RPMI8226 (cell line): ENCODE results near the gene RAB32.
A peak's percentile ranks its signal among the peaks of the same experiment; 100 is the strongest.
"Not testable (repeated sequence)": the region's sequence is repeated elsewhere in the genome, so short reads cannot be mapped to it uniquely, and the experiment has no call there.

Experiments
- DNase-seq: peaks from one replicate; pipeline ENCODE4 v3.0.0-alpha.2; 2015

The RAB32 gene

GRCh38 chr6:146543211-146543939 is at the start of gene RAB32:
Gene RAB32 (plus strand): TSS chr6:146543833. CDS start chr6:146543872, 39 bp downstream.
- peak; percentile 38 for DNase-seq

DNA sequence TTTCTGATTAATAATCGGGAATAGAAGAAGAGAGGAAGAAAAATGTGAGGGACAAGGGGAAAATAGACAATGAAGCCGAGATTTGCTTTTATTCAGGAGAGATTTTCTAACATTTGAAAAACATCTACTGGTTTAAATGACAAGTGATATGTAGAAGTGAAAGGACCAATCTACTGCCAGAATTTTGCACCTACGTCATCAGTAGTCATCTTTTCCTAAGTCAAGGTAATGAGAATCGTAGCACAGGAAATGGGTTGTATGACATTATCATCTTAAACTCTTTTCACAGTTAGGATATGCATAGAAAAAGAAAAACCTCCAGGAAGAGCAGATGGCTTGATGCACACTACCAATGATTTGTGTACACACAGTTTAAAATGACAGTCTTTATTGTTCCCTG is 45.3 kb upstream of the RAB32 start:
- DNase-seq, result no peak

DNA sequence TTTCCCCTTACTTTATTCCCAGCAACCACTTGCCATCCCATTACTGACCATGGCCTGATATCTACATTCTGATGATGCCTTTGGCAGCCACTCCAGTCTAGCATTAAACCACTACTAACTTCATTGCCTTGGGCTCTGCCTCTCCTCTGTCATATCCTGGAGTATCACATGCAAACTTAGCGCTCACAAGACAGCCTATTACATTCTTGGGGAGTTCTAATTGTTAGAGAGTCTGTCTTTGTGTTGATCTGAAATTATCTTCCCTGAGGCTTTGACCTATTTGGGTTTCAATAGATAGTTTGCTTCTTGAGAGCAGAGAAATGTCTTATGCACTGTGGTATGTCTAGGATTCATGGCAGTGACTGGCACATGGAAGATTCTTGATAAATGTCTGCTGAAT is 40.5 kb upstream of the RAB32 start:
- DNase-seq, result no peak

DNA sequence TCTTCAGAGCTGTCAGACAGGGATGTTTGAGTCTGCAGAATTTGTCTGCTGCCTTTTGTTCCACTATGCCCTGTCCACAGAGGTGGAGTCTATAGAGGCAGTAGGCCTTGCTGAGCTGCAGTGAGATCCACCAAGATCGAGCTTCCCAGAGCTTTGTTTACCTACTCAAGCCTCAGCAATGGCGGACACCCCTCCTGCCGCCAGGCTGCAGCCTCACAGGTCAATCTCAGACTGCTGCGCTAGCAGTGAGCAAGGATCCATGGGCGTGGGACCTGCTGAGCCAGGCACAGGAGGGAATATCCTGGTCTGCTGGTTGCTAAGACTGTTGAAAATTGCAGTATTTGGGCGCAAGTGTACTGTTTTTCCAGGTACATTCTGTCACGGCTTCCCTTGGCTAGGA is 28.4 kb upstream of the RAB32 start:
- no peak for DNase-seq

GRCh38 chr6:146526192-146526591 is 17.4 kb upstream of the RAB32 start:
- no peak for DNase-seq

DNA sequence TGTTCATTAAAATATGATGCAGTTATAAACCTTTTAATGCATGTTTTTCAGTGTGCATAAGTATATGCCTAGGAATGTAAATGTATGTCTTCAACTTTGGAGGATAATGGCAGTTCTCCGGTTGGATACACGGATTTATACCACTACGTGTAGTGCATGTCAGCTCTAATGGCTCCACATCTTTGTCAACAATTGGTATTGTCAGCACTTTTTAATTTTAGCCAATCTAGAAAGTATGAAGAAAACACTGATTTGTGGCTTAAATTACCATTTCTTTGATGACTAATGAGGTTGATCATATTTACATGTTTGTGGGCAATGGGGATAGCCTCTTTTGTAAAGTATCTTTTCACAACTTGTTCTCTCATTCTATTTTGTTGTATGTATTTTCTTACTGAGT is 10.9 kb upstream of the RAB32 start:
- no peak for DNase-seq

- no peak for DNase-seq
Measured at GRCh38 chr6:146542881-146543210, 787 bp upstream of the RAB32 start.

DNA sequence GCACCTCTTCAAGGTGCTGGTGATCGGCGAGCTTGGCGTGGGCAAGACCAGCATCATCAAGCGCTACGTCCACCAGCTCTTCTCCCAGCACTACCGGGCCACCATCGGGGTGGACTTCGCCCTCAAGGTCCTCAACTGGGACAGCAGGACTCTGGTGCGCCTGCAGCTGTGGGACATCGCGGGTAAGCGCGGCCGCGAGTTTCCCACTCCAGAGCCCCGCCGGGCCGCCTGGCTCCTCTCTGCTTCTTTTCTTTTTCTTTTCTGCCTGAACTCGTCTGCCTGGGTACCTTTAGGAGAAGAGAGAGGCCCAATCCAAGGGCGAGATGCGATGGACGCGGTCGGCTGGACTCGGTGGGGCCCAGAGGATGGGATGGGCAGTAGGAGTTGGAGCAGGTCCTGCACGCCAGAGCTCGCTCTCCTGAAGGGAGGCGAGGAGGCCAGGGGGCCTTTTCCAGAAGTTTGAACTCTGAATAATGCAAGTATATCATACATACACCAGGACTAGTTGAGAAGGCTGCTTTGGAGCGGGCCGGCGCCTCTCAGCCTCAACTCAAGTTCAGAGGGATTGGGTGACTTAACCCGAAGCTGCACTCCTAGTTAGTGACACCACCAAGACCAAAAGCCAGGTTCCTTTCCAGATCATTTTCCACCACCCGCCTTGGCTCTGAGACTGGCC is 445 bp downstream of the RAB32 start:
- peak; percentile 3 for DNase-seq

- DNase-seq, result no peak
Measured at GRCh38 chr6:146544616-146545182, 1.1 kb downstream of the RAB32 start.

DNA sequence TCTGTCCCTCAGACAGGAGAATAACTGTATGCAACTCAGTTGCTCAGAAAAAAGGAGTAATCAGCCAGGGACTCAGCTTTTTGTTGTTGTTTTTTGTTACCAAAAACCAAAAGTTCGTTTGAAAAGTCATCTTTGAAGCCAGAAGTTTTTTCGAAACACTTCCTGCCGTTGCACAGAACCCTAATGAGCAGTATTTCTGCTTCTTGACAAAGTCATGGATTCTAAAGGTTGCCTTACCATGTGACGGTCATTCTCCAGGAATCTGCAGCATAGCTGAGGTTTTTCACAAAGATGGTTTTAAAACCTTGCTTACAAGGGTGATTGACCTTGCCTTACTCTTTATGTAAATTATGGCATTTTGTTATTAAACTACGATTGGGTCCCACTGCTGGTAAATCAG is 1.9 kb downstream of the RAB32 start:
- no peak for DNase-seq

DNA sequence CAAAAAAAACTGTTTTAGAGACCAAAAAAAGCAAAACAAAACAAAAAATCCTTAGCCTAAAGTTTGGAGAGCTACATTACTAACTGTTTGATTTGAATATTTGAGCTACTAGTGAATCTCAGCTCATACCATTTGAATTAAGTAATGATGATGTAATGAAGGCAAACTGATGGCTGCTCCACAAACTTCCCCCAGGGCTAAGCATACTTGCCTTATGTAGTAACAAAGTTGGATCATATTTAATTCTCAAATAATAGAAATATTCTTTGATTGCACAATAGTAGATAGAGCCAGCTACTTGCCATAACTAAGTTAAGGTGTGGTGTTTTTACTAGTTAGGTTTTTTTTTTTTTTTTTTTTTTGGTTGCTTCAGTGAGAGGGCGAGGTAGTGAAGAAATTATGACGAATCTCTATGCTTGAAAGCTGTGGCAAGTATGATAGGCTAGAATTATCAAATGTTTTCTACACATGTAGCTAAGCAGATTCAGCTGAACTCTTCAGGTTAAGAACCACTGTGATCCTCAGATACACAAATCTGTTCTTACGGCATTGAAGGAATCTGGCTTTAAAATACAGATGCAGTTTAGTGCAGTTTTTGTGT is 2.9 kb downstream of the RAB32 start:
- DNase-seq, result no peak

DNA sequence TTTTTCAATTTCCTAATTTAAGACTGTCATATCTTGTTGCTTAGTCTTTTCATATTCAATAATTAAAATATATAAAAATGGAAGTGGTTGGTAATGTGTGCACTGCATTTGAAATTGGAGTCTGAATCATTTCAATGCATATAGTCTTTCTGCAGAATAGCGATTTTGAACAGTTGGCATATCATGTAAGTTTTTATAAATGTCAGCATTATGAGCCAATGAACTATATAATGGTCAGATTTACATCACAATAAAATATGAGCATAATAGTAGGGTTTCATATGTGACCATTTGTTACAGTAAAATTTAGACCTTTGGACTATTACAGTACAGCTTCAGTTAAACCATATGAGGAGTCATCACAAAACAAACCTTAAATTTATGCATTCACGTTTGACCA is 4.3 kb downstream of the RAB32 start:
- no peak for DNase-seq

- no peak for DNase-seq
Measured at GRCh38 chr6:146548898-146549374, 5.3 kb downstream of the RAB32 start.

DNA sequence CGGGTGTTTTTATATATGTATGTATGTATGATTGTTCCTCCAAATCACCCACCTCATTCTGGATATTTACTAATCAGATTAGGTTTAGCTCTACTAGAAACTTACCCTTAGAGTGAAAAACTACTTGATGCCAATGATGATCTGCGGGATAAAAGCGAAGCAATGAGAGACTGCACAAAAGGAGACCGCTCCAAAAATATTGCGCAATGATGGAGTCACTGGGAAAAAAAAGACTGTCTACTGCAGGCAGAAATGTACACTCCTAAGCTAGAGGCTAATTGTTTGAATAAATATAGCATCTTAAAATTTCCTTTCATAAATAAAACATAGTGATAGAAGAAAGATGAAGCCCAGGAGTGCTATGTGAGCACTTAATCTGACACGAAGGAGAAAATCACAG is 7.3 kb downstream of the RAB32 start:
- no peak for DNase-seq

- DNase-seq, result no peak
Measured at GRCh38 chr6:146551545-146551944, 7.9 kb downstream of the RAB32 start.

DNA sequence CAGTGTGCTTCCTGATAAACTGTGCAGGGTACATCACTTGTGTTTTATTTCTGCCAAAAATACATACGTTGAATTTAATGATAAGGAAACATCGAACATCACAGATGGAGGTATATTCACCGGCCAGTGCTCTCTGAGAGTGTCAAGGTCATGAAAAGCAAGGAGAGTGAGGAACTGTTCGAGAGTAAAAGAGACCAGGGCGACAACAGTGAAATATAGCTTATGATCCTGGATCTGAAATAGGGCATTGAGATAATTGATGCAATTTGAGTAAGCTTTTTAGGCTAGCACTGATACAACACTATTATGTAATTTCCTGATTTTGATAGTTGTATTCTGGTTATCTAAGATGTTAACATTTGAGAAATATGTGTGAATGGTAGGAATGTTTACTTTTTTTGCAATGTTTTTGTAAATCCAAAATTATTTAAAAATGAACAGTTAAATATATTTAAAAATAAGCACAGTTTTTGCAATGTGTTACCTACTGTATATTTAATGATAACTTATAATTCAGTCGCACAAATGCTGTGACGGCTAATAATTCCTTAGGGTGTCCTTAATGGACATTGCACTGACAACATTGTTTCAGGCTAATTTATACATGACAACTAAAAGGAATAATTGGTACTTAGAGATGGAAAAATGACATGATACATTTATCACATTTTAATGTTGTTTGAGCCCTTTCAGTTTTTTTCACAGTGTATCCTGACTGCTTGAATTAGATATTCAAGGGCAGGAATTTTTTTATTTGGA is 9.9 kb downstream of the RAB32 start:
- no peak for DNase-seq

DNA sequence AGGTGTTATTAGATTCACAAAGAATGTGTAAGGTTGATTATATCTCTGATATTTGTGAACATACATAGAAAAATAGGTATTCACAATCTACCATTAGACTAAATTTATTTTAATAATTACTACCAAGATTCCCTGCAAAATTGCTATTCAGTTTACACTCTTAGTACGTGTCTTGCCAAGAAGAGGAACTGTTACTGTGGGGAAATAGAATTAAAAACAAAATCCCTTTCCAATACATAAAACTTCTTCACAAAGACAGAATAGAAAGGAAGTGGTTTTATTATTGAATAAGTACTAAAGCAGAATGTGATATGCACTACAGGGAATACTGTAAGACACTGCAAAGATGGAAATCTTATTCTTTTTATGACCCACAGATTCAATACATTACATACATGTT is 17.0 kb downstream of the RAB32 start:
- DNase-seq, result no peak

GRCh38 chr6:146566661-146567060 is 23.0 kb downstream of the RAB32 start:
- not testable (repeated sequence) for DNase-seq

DNA sequence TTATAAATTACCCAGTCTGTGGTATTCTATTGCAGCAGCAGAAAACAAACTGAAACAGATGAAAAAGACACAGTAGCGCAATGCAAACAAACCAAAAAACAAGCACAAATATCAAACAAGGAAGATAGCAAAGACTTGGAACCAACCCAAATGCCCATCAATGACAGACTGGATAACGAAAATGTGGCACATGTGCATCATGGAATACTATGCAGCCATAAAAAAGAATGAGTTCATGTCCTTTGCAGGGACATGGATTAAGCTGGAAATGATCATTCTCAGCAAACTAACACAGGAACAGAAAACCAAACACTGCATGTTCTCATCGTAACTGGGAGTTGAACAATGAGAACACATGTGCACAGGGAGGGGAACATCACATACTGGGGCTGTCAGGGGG is 25.0 kb downstream of the RAB32 start:
- DNase-seq, result not testable (repeated sequence)

DNA sequence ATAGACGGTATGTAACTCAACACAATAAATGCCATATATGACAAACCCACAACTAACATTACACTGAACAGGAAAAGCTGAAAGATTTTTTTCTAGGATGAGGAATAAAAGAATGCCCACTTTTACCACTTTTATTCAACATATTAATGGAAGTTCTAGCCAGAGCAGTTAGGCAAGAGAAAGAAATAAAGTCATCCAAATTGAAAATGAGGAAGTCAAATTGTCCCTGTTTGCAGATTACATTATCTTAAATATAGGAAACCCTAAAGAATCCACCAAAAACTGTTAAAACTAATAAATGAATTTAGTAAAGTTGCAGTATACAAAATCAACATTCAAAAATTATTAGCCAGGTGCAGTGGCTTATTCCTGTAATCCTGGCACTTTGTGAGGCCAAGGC is 30.6 kb downstream of the RAB32 start:
- DNase-seq, result no peak

DNA sequence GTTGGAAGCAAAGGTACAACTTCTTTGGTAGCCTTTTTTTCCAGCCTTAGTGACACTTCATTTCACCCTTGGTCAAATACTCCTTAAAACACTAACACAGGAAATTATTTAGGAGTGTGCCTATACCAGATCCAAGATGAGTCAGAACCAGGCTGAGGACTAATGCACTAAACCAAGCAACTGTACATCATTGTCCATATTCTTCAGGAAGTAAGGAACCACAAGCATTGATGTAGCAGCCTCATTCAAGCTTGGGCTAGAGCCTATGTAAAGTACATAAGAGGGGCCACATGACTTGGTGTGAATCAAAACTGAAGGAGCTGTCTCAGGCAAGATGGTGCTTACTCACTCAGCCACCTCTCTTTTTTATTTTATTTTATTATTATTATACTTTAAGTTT is 34.4 kb downstream of the RAB32 start:
- DNase-seq, result no peak

DNA sequence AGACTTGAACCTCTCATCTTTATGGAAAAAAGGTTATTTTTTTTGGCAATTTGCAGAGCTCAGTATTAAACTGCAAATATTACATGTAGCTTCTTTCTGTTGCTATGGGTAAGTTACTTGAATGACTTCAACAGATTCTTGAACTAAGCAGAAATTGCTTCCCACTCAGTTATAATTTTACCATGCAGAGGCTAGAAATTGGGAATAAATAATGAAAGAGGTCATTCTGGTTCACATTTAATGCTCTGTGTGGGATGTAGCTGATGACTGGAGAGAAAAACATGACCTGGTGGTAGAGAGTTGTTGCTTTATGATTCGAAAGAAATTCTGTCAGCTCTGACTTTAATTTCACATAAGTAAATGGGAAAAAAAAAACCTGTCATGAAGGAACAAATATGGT is 38.3 kb downstream of the RAB32 start:
- no peak for DNase-seq

GRCh38 chr6:146582857-146583256 is 39.2 kb downstream of the RAB32 start:
- DNase-seq, result no peak
